ENCODE results near the gene MBOAT7.
"Not testable (repeated sequence)": the region's sequence is repeated elsewhere in the genome, so short reads cannot be mapped to it uniquely, and the experiment has no call there.

Gene MBOAT7

DNA sequence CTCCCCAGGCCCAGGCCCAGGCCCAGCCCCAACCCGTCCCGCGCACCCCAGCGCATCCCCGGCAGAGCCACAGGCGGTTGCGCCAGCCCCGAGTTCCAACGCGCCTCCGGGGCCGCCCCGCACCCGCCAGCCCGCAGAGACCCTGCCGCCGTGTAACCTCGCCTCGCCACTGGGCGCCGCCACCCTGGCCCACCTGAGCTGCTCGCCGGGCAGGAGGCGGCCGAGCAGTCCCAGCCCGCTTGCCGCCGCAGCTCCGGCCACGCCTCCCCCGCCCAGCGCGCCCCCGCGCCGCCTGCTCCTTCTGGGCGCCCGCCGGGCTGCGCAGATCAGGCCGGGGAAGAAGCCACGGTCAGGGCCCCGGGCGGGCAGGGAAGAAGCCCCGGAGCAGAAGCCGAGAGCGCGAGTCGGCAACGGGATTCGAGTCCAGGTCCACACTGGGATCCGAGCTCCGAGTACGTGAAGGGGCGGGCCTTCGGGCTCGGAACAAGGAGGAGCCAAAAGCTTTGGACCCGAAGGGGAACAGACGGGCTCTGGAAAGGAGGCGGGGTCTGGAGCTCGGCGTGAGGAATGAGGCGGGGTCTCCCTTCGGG, at the start of gene MBOAT7:
TSS of gene MBOAT7 (minus strand) at position 436 of the 590 bp plus-strand sequence. CDS start 1,072 bp downstream, outside the sequence.
- no peak for DNase-seq (ENCODE audit: low read depth)

DNA sequence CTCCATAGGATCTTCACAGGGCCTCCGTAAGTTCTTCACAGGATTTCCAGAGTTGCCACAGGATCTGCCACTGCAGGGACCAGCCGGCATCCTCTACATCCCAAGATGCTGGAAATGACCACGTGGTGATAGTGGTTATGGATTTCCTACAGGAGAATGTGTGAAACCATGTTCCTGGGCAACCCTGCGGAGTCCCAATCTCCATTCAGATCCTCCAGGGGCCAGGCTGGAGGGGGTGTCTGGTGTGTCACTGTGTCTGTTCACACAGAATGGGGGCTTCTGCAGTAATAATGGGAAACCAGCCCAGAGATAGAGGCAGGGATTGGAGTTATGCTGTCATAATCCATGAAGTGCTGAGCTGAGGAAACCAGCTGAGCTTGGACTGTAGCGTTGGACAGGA, 44.6 kb upstream of the MBOAT7 start:
- DNase-seq (ENCODE audit: low read depth), result no peak

- DNase-seq (ENCODE audit: low read depth), result peak; percentile 60
These were observed 41.9 kb upstream of the MBOAT7 start for GRCh38 chr19:54231077-54231931.

- DNase-seq (ENCODE audit: low read depth), result no peak
These were observed 40.7 kb upstream of the MBOAT7 start for GRCh38 chr19:54230031-54230430.

GRCh38 chr19:54229146-54229545, 39.8 kb upstream of the MBOAT7 start:
- DNase-seq (ENCODE audit: low read depth), result no peak

- DNase-seq (ENCODE audit: low read depth), result not testable (repeated sequence)
These were observed 35.2 kb upstream of the MBOAT7 start for GRCh38 chr19:54224619-54225018.

DNA sequence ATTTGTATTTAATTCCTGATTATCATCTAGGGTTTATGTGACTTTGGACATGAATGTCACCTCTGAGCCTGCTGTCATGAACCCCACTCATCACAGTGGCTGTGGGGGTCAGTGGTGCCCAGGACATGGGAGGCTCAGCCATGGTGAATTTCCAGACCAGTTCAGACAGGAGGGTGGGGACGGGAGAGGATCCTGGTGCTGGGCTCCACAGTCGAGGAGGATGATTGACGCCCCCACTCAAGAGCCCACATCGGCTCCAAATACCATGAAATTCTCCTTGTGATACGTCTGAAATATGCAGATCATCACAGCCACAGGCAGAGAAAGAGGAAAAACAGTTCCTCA, 34.5 kb upstream of the MBOAT7 start:
- not testable (repeated sequence) for DNase-seq (ENCODE audit: low read depth)

DNA sequence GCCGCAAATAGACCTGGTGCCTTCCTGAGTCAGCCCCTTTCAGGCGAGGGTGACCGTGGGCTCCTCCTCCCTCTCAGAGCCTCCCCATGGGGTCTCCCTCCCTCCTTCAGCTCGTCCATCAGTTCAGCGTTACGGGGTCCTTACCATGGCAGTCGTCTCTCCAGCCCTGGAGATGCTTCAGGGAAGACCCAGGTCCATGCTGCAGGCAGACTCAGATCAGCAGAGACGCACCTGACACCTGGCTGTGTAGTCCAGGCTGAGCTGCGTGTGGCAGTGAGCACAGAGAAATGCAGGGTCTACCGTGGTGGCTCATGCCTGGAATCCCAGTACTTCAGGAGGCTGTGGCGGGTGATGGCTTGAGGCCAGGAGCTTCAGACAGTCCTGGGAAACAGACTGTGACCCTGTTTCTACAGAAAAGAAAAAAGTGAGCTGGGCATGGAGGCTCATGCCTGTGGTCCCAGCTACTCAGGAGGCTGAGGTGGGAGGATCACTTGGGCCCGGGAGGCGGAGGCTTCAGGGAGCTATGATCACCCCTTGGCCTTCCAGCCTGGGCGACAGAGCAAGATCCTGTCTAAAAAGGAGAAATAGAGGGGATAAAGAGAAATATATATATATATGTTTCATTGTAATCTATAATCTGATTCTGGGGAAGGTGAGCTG, 34.0 kb upstream of the MBOAT7 start:
- DNase-seq (ENCODE audit: low read depth), result not testable (repeated sequence)

DNA sequence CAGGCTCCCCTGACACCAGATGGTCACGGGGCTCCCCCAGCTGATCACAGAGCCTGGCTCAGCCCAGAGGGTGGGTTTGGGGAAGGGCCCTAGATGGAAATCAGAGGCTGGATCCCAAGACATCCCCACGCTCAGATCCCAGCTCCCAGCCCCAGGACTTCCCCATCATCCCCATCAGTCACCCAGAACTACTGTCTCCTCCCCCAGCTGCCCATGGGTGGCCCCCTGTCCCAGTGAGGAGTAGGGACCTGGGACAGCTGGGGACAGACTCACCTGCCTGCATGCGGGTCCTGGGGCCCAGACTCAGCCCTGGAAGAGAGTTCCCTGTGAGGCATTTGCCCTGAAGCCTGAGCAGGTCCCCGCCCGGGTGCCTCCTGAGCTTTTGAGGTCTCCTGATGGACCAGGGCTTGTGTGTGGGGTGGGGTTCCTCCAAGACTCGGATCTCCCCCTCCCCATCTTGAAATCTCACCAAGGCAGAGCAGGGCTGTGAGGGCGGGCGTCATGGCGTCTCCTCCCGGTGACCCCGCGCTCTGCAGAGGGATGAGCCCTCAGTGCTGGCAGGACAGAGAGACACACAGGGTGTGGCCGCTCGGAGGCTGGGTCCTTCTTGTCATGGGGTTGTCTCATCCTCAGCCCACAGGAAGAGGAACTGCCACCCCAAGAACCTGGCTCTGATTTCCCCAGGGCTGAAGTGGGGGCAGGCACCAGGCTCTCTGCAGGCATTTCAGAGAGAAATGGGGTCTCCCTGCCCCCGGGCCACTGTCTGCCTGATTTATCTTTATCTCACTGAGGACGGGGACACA, 33.3 kb upstream of the MBOAT7 start, which contains the start of gene LILRB3:
TSS of gene LILRB3 (minus strand) at position 534 of the 803 bp plus-strand sequence. CDS start at position 503, 31 bp downstream.
- not testable (repeated sequence) for DNase-seq (ENCODE audit: low read depth)

DNA sequence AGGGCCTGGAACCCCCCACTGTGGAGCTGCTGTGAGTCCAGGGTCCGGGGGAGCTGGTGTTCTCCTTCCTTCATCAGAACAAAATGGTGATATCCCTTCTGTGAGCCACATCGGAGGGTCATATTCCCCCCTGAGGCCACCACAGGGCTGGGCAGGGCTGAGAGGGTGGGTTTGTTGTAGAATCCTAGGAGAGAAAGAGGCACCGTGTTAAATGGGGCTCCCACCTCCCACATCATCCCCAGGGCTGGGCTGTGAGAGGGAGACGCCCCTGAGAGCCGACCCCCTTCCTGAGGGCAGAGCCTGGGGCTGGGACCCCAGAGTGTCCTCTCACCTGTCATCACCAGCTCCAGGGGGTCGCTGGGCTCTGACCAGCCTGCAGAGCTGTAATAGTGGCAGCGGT, 32.6 kb upstream of the MBOAT7 start:
- DNase-seq (ENCODE audit: low read depth), result not testable (repeated sequence)

GRCh38 chr19:54219702-54220101, 30.3 kb upstream of the MBOAT7 start:
- not testable (repeated sequence) for DNase-seq (ENCODE audit: low read depth)

DNA sequence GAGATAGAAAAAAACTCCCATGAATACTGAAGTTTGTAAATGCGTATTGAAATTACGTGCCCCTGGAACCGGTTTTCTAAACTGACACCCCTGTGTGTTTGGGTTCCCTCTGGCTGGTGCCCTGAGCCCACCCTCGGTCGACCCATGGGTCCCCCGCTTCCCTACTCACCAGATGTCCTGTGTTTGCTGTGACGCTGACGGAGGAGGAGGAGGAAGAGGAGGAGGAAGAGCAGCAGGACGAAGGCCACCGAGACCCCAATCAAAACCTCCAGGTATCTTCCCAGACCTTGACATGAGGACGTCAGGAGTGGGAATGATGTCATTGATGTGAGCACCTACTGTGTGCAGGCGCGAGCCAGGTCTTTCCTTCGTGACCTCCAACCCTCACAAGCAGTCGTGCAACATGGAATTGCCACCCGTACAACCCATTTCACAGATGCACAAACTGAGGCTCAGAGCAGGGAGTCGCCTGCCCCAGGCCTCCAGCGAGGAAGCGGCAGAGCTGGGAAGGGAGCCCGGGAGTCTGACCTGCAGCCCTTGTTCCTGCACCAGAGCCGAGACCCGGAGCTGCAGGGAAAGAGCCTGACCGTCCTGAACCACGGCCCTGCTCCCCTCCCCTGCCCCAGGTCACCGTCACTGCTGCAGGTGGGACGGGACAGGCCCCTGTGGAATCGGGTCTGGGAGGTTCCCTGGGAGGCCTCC, 29.7 kb upstream of the MBOAT7 start:
- DNase-seq (ENCODE audit: low read depth), result no peak

GRCh38 chr19:54218259-54218658, 28.9 kb upstream of the MBOAT7 start:
- no peak for DNase-seq (ENCODE audit: low read depth)

DNA sequence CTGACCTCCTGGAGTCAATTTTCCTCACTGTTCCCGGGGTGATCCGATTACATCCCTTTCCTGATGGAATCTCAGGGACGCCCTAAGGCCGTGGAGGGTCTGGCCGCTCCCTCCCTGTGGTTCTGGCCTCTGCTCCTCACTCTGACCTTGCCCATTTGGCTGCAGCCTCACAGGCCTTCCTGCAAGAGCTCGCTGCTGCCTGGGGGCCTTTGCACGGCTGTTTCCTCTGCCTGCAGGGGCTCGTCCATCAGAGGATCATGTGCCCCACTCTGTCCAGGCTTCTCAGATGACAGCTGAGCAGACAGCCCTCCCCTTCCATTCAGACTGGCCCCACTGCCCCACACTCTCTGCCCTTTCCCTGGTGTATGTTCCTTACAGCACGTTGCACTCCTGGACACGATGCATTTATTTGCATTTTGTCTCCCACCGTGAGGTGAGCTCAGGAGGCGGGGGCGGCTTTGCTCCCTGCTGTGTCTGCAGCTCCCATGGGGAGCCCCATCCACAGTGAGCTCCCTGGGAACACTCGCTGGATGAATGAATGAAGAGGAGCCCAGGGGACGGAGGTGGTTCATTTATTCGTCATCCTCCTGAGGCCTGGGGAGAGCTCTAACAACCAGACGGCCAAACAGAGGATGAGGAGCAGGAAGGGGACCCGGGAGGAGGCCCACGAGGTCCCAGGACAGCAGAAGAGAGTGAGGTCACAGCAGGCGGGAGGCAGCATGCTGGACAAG, 28.3 kb upstream of the MBOAT7 start:
- DNase-seq (ENCODE audit: low read depth), result not testable (repeated sequence)

GRCh38 chr19:54216869-54217268, 27.5 kb upstream of the MBOAT7 start:
- no peak for DNase-seq (ENCODE audit: low read depth)

DNA sequence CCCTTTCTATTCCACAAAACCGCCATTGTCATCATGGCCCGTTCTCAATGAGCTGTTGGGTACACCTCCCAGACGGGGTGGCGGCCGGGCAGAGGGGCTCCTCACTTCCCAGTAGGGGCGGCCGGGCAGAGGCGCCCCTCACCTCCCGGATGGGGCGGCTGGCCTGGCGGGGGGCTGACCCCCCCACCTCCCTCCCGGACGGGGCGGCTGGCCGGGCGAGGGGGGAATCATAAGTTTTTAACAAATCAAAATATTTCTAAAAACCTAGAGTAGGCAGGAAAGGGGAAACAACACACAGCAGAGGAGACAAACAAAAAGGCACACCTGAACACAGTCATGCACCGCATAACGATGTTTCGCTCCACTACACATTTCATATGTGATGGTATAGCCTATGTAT, 25.4 kb upstream of the MBOAT7 start:
- DNase-seq (ENCODE audit: low read depth), result not testable (repeated sequence)

DNA sequence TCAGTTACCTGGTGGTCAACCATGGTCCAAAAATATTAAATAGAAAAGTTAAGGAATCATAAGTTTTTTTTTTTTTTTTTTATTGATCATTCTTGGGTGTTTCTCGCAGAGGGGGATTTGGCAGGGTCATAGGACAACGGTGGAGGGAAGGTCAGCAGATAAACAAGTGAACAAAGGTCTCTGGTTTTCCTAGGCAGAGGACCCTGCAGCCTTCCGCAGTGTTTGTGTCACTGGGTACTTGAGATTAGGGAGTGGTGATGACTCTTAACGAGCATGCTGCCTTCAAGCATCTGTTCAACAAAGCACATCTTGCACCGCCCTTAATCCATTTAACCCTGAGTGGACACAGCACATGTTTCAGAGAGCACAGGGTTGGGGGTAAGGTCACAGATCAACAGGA, 24.8 kb upstream of the MBOAT7 start:
- DNase-seq (ENCODE audit: low read depth), result not testable (repeated sequence)

DNA sequence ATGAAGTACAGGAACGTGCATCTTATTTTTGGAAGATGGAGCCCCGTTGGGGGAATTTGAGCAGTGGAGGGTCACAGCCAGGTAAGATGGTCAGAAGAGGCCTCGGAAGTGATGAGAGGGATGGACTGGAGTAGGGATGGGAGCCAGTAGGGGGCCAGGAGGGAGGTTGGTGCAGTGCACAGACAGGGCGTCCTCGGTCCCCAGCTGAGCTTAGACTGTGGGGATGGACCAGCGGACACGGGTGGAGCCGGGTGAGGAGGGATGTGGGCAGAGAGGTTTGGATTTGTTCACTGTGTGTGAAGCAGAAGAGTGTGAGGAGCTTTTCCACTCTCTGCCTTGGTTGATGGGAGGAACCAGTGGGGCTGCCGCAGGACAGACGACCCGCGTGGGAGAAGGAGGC, 21.9 kb upstream of the MBOAT7 start:
- no peak for DNase-seq (ENCODE audit: low read depth)

DNA sequence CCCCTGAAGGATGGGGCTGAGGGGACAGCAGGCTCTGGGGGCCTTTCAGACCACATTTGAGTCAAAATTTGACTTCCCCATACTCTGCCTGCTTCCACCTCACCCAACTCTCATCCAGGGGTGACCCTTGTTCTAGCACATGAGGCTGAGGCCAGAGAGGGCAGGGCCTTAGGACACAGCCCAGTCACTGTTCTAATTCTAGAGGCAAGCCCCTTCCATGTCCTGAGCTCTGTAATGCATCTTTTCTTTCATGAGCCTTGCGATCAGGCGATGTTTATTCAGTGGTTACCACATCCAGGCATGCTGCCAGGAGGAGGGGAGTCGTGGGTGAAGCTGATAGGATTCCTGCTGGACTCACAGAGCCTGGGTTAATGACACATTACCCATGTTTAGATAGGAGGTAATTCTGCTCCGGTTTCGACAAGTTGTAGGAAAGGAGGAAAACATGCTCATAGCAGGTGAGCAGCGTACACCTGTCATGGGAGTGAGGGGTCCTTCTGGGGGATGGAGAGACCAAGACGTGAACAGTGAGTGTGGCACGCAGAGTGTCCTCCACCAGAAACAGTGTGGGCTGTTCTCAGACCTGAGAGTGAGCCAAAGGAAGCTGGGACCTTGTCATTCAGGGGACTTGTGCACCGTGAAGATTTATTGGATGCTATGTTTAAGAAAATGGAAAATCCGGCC, 20.6 kb upstream of the MBOAT7 start:
- no peak for DNase-seq (ENCODE audit: low read depth)

All from T-helper 22 cell (primary cell).